Right lobe of liver (tissue), 6 donors: ENCODE results near the gene PLEKHO1. TPM values are rescaled to one million over a fixed set of nuclear protein-coding genes. Genes with fewer than 3 reads are reported as not detected.

Source experiments
- ATAC-seq, 4 donors: fragments of 200-7000 bp; cut with Tn5 transposase; one replicate each; pipeline ENCODE4 v1.9.1; 2020; ENCODE audit warnings: mild to moderate bottlenecking in 4 of 4, moderate library complexity in 4 of 4
- DNase-seq, 3 donors: peaks; one replicate each; pipeline ENCODE4 v3.0.0-alpha.2; 2020
- H3K27ac ChIP-seq, 3 donors: fragments of 200-600 bp; one replicate each; pipeline ENCODE4 v1.8.0; 2022
- H3K27me3 ChIP-seq, 2 donors: fragments of 200-600 bp; one replicate each; pipeline ENCODE4 v1.8.0; 2022
- H3K36me3 ChIP-seq, 4 donors: fragments of 200-600 bp; sonication (generic) in 1 of 4; one replicate each; pipeline versions ENCODE4 v1.5.1 to v1.8.0; 2017 to 2022; ENCODE audit warnings: control low read depth in 1 of 4
- H3K4me1 ChIP-seq, 4 donors: fragments of 200-600 bp; sonication (generic) in 1 of 4; one replicate each; pipeline versions ENCODE4 v1.5.1 to v1.8.0; 2017 to 2022; ENCODE audit warnings: control low read depth in 1 of 4
- H3K4me3 ChIP-seq, 3 donors: fragments of 200-600 bp; one replicate each; pipeline ENCODE4 v1.8.0; 2022
- H3K9me3 ChIP-seq, 4 donors: fragments of 200-600 bp; sonication (generic) in 1 of 4; one replicate each; pipeline versions ENCODE4 v1.5.1 to v1.8.0; 2017 to 2022; ENCODE audit warnings: control low read depth in 1 of 4
- CTCF ChIP-seq, 4 donors: fragments of 200-600 bp in 3 of 4; fragments of 450-650 bp in 1 of 4; IDR thresholded peaks; one replicate each; pipeline versions ENCODE4 v1.5.1 to v1.8.0; 2016 to 2022; ENCODE audit warnings: antibody characterized with exemption in 4 of 4, mild to moderate bottlenecking in 2 of 4
- POLR2A ChIP-seq: fragments of 450-650 bp; IDR thresholded peaks from one replicate; pipeline ENCODE4 v1.6.1; 2017; ENCODE audit warnings: antibody characterized with exemption, mild to moderate bottlenecking
- WGBS: methylation state at CpG from one replicate; pipeline ENCODE4 v1.1.6; 2018; ENCODE audit warnings: low coverage, low lambda C conversion rate; ENCODE audit not compliant: insufficient coverage; ENCODE audit errors: missing lambda C conversion rate; 5-methylcytosine and 5-hydroxymethylcytosine counted together
- intact Hi-C, 2 donors: fragments of 100-400 bp; cut with DNase I; formaldehyde crosslinking; loops; one replicate each; pipeline versions ENCODE4 v1.11.2 to v1.14.1; 2022
- total RNA-seq, 6 experiments: library from RNA; depleted of rRNA in 2 of 6; stranded (reverse); fragments of >200 nt in 2 of 6; fragmentation: NEBNext Ultra II Directional in 3 of 6; extraction: Animal tissue kit (Norgen Biotek cat#: 25700) in 3 of 6; gene quantifications; one replicate each; pipeline versions ENCODE4 v1.1.0 to v1.2.4, GENCODE V29; 2016 to 2023
- donor health status: DM: no; HTN: yes; CAD: no.
- donor health status: DM: no; HTN: no; CAD: no.
- donor health status: DM: no; HTN: no; CAD: no.
- donor health status: DM: no; HTN: yes; CAD: no.
- donor health status: DM: no; HTN: yes; CAD: no.

Gene PLEKHO1
- total RNA-seq, 6 experiments from 2014 or later, result 3.4 to 11.7 (median 5.3) TPM

GRCh38 chr1:150156868-150157603, 7.3 kb downstream of the PLEKHO1 start:
- peaks cover 0 to 7% (median 0%) of the 10 kb centered on the region in 4 donors for H3K36me3 ChIP-seq
- no peak overlapping the region for H3K27ac ChIP-seq
- peak in 1 of 3 donors; percentile 36 for DNase-seq
- no peaks in the 10 kb centered on the region for H3K9me3 ChIP-seq
- no peak for ATAC-seq
- no peak overlapping the region for H3K4me3 ChIP-seq
- no peaks in the 10 kb centered on the region for H3K4me1 ChIP-seq
- 83% methylated on average over 8 of the region's 16 CpGs for WGBS
- intact Hi-C loops, result no loop called here
- H3K27me3 ChIP-seq, result no peaks in the 10 kb centered on the region
- no peak for TF ChIP-seq POLR2A
- TF ChIP-seq CTCF (IDR thresholded peaks at IDR 0.05), result no peak

- H3K4me1 ChIP-seq, result no peaks in the 10 kb centered on the region
- intact Hi-C loops, result no loop called here
- ATAC-seq (peak; percentile 16 to 33 (median 23)), DNase-seq (no peak)
- no peak overlapping the region for H3K4me3 ChIP-seq
- H3K27me3 ChIP-seq, result no peaks in the 10 kb centered on the region
- whole genome bisulfite sequencing, result 40% methylated on average over 2 of the region's 8 CpGs
- no peaks in the 10 kb centered on the region for H3K9me3 ChIP-seq
- no peak for TF ChIP-seq POLR2A
- TF ChIP-seq CTCF (IDR thresholded peaks at IDR 0.05), result no peak
- H3K27ac ChIP-seq, result peak overlapping the region in 2 of 3 donors; percentile 13 to 48
- peaks cover 0 to 7% (median 0%) of the 10 kb centered on the region in 4 donors for H3K36me3 ChIP-seq
Measured at GRCh38 chr1:150159550-150159949, 9.8 kb downstream of the PLEKHO1 start.

- TF ChIP-seq CTCF (IDR thresholded peaks at IDR 0.05), result no peak
- TF ChIP-seq POLR2A, result no peak
- 81% methylated on average over 6 of the region's 7 CpGs for WGBS
- ATAC-seq (no peak), DNase-seq (no peak)
- Histone ChIP-seq H3K4me3 (no peak overlapping the region), H3K27ac (peak overlapping the region in 2 of 3 donors; percentile 9 to 67), H3K9me3 (no peaks in the 10 kb centered on the region), H3K36me3 (peaks cover 0 to 4% (median 0%) of the 10 kb centered on the region in 4 donors), H3K4me1 (no peaks in the 10 kb centered on the region), H3K27me3 (no peaks in the 10 kb centered on the region)
- intact Hi-C loops, result loop anchor here (10.0 kb wide), 1 partner anchor 86 kb away; no protein-coding TSS in a partner anchor
Measured at GRCh38 chr1:150160964-150161621, 11.4 kb downstream of the PLEKHO1 start.

GRCh38 chr1:150161747-150162581, 12.2 kb downstream of the PLEKHO1 start:
- Histone ChIP-seq H3K27ac (peak overlapping the region; percentile 41 to 67 (median 59)), H3K27me3 (no peaks in the 10 kb centered on the region), H3K9me3 (no peaks in the 10 kb centered on the region), H3K4me3 (no peak overlapping the region), H3K36me3 (no peaks in the 10 kb centered on the region), H3K4me1 (no peaks in the 10 kb centered on the region)
- ATAC-seq (no peak), DNase-seq (no peak)
- 57% methylated on average over 8 of the region's 9 CpGs for WGBS
- TF ChIP-seq POLR2A, result no peak
- no peak for TF ChIP-seq CTCF (IDR thresholded peaks at IDR 0.05)
- intact Hi-C loops, result loop anchor here (10.0 kb wide), 1 partner anchor 87 kb away; no protein-coding TSS in a partner anchor
